H9 (cell line): Measurements from ENCODE around the gene OR2K2. TPM values are rescaled to one million over a fixed set of nuclear protein-coding genes. Genes with fewer than 3 reads are reported as not detected.

Experiments
- DNase-seq: peaks from one replicate; pipeline ENCODE4 v3.0.0-alpha.2; 2017
- H2AFZ ChIP-seq: one replicate; pipeline ENCODE4 v1.6.1; 2013; ENCODE audit warnings: mild to moderate bottlenecking, low read length, control low read depth, moderate library complexity
- H2AK5ac ChIP-seq: 2 replicates; pipeline ENCODE4 v1.6.1; 2013; ENCODE audit warnings: low read length, control low read depth, mixed read lengths; ENCODE audit not compliant: insufficient read length
- H2BK120ac ChIP-seq: one replicate; pipeline ENCODE4 v1.6.1; 2013; ENCODE audit warnings: low read depth, mild to moderate bottlenecking, low read length, control low read depth, inconsistent platforms; ENCODE audit not compliant: poor library complexity, severe bottlenecking
- H2BK12ac ChIP-seq: 2 replicates; pipeline ENCODE4 v1.6.1; 2013; ENCODE audit warnings: low read length, control low read depth, mixed read lengths, low read depth; ENCODE audit not compliant: insufficient read length
- H2BK15ac ChIP-seq: 2 replicates; pipeline ENCODE4 v1.6.1; 2013; ENCODE audit warnings: low read depth, low read length, control low read depth
- H2BK20ac ChIP-seq: one replicate; pipeline ENCODE4 v1.6.1; 2013; ENCODE audit warnings: low read depth, mild to moderate bottlenecking, low read length, control low read depth, inconsistent platforms; ENCODE audit not compliant: poor library complexity, severe bottlenecking
- H2BK5ac ChIP-seq: 2 replicates; pipeline ENCODE4 v1.6.1; 2013; ENCODE audit warnings: low read length, control low read depth, mixed read lengths; ENCODE audit not compliant: insufficient read length
- H3K14ac ChIP-seq: 2 replicates; pipeline ENCODE4 v1.6.1; 2013; ENCODE audit warnings: low read length, control low read depth; ENCODE audit not compliant: insufficient read depth
- H3K18ac ChIP-seq: 2 replicates; pipeline ENCODE4 v1.6.1; 2013; ENCODE audit warnings: low read depth, mild to moderate bottlenecking, mixed read lengths, low read length, control low read depth; ENCODE audit not compliant: insufficient read length
- H3K23ac ChIP-seq: 2 replicates; pipeline ENCODE4 v1.6.1; 2013; ENCODE audit warnings: low read length, control low read depth, mixed read lengths, low read depth; ENCODE audit not compliant: insufficient read length
- H3K23me2 ChIP-seq: 2 replicates; pipeline ENCODE4 v1.6.1; 2013; ENCODE audit warnings: low read depth, mild to moderate bottlenecking, mixed read lengths, low read length, control low read depth; ENCODE audit not compliant: insufficient read length, poor library complexity, severe bottlenecking
- H3K27ac ChIP-seq: 2 replicates; pipeline ENCODE4 v1.5.1; 2013; ENCODE audit warnings: low read length, control low read depth, mixed read lengths, low read depth; ENCODE audit not compliant: insufficient read length
- H3K27me3 ChIP-seq: 2 replicates; pipeline ENCODE4 v1.6.1; 2013; ENCODE audit warnings: low read length, control low read depth, inconsistent platforms; ENCODE audit not compliant: insufficient read depth
- H3K4ac ChIP-seq: 2 replicates; pipeline ENCODE4 v1.6.1; 2013; ENCODE audit warnings: low read depth, mild to moderate bottlenecking, control low read depth, inconsistent platforms, low read length, moderate library complexity
- H3K4me1 ChIP-seq: 2 replicates; pipeline ENCODE4 v1.6.1; 2013; ENCODE audit warnings: low read length, control low read depth, inconsistent platforms; ENCODE audit not compliant: insufficient read depth
- H3K4me2 ChIP-seq: 2 replicates; pipeline ENCODE4 v1.6.1; 2013; ENCODE audit warnings: low read length, control low read depth, mixed read lengths; ENCODE audit not compliant: insufficient read length, insufficient read depth
- H3K56ac ChIP-seq: 2 replicates; pipeline ENCODE4 v1.6.1; 2013; ENCODE audit warnings: low read depth, mild to moderate bottlenecking, mixed read lengths, low read length, control low read depth; ENCODE audit not compliant: insufficient read length
- H3K79me1 ChIP-seq: 2 replicates; pipeline ENCODE4 v1.6.1; 2013; ENCODE audit warnings: low read depth, mild to moderate bottlenecking, moderate library complexity, low read length, control low read depth, inconsistent platforms; ENCODE audit not compliant: insufficient read depth, poor library complexity, severe bottlenecking
- H3K79me2 ChIP-seq: 2 replicates; pipeline ENCODE4 v1.6.1; 2013; ENCODE audit warnings: low read length, control low read depth, inconsistent platforms; ENCODE audit not compliant: insufficient read depth
- H3K9ac ChIP-seq: 2 replicates; pipeline ENCODE4 v1.6.1; 2013; ENCODE audit warnings: low read length, control low read depth, mixed read lengths; ENCODE audit not compliant: insufficient read length; ENCODE audit errors: extremely low read depth
- H3K9me3 ChIP-seq: one replicate; pipeline ENCODE4 v1.6.1; 2013; ENCODE audit warnings: low read depth, low read length, inconsistent platforms; ENCODE audit not compliant: control insufficient read depth
- H3T11ph ChIP-seq: one replicate; pipeline ENCODE4 v1.6.1; 2013; ENCODE audit warnings: mild to moderate bottlenecking, low read length, control low read depth, inconsistent platforms
- H4K20me1 ChIP-seq: one replicate; pipeline ENCODE4 v1.6.1; 2013; ENCODE audit not compliant: control insufficient read depth, insufficient read length, insufficient read depth
- H4K5ac ChIP-seq: 2 replicates; pipeline ENCODE4 v1.6.1; 2013; ENCODE audit warnings: low read depth, mild to moderate bottlenecking, mixed read lengths, low read length, control low read depth; ENCODE audit not compliant: insufficient read length
- H4K8ac ChIP-seq: replicated peaks from 2 replicates; pipeline ENCODE4 v1.6.1; 2013; ENCODE audit warnings: low read length, control low read depth, mixed read lengths, low read depth; ENCODE audit not compliant: insufficient read length
- H4K91ac ChIP-seq: 2 replicates; pipeline ENCODE4 v1.6.1; 2013; ENCODE audit warnings: low read depth, mild to moderate bottlenecking, moderate library complexity, mixed read lengths, low read length, control low read depth; ENCODE audit not compliant: insufficient read length
- H3K27ac Mint-ChIP-seq, 3 experiments: 2 replicates in 2 of 3; 3 replicates in 1 of 3; pipeline ENCODE4 v1.8.0; 2020 to 2021; ENCODE audit warnings: mixed read lengths in 3 of 3, mild to moderate bottlenecking in 1 of 3, moderate library complexity in 1 of 3
- H3K27me3 Mint-ChIP-seq: 2 replicates; pipeline ENCODE4 v1.8.0; 2021; ENCODE audit warnings: low read depth, mild to moderate bottlenecking, moderate library complexity, mixed read lengths
- H3K36me3 Mint-ChIP-seq, 3 experiments: 2 replicates in 2 of 3; 3 replicates in 1 of 3; pipeline ENCODE4 v1.8.0; 2020 to 2021; ENCODE audit warnings: low read depth in 3 of 3, mixed read lengths in 3 of 3; ENCODE audit not compliant: insufficient read depth in 1 of 3
- H3K4me1 Mint-ChIP-seq, 2 experiments: 2 replicates each; pipeline ENCODE4 v1.8.0; 2020; ENCODE audit warnings: mixed read lengths in 2 of 2
- H3K4me3 Mint-ChIP-seq, 2 experiments: 2 replicates in 1 of 2; 3 replicates in 1 of 2; pipeline ENCODE4 v1.8.0; 2020 to 2021; ENCODE audit warnings: mild to moderate bottlenecking in 2 of 2, mixed read lengths in 2 of 2, moderate library complexity in 1 of 2
- H3K9me3 Mint-ChIP-seq, 2 experiments: 2 replicates in 1 of 2; 3 replicates in 1 of 2; pipeline ENCODE4 v1.8.0; 2020; ENCODE audit warnings: mild to moderate bottlenecking in 2 of 2, mixed read lengths in 2 of 2, moderate library complexity in 1 of 2
- CTCF ChIP-seq: fragments of 200-600 bp; sonication (generic); conservative IDR thresholded peaks from 3 replicates; pipeline ENCODE4 v1.8.0; 2021; ENCODE audit warnings: antibody characterized with exemption, mild to moderate bottlenecking
- WGBS: extraction: QIAGEN DNeasy Blood & Tissue Kit; methylation state at CpG from one replicate; pipeline ENCODE4 v1.1.7; 2013; ENCODE audit warnings: missing lambda C conversion rate, low lambda C conversion rate, mixed read lengths; ENCODE audit not compliant: insufficient read length; ENCODE audit errors: extremely low coverage; 5-methylcytosine and 5-hydroxymethylcytosine counted together
- total RNA-seq: library from RNA; stranded (reverse); gene quantifications from 2 replicates; pipeline ENCODE4 v1.2.1, GENCODE V29; 2021

The OR2K2 gene
- total RNA-seq, 1 experiment from 2014 or later: not detected

GRCh38 chr9:111366978-111367377 is 37.0 kb upstream of the OR2K2 start:
- H3K27me3 ChIP-seq: no peaks in the 10 kb centered on the region
- Mint-ChIP-seq H3K36me3 (peaks cover 30 to 86% (median 74%) of the 10 kb centered on the region in 3 experiments; a peak in 6 of 7 replicates), H3K27me3 (no peaks in the 10 kb centered on the region), H3K9me3 (no peaks in the 10 kb centered on the region), H3K4me1 (no peaks in the 10 kb centered on the region), H3K4me3 (no peak overlapping the region), H3K27ac (no peak overlapping the region)
- H3K4ac ChIP-seq: no peak overlapping the region
- no peak overlapping the region for H3K4me2 ChIP-seq
- H2BK5ac ChIP-seq: no peak overlapping the region
- no peak overlapping the region for H3K56ac ChIP-seq
- H2AFZ ChIP-seq: no peak overlapping the region
- H2BK15ac ChIP-seq: no peak overlapping the region
- H4K5ac ChIP-seq: no peak overlapping the region
- no peaks in the 10 kb centered on the region for H3K79me1 ChIP-seq
- H3K27ac ChIP-seq: no peak overlapping the region
- no peaks in the 10 kb centered on the region for H3K79me2 ChIP-seq
- no peaks in the 10 kb centered on the region for H3K9me3 ChIP-seq
- no CpG with 5 or more reads among the region's 1 CpG for WGBS
- no peak overlapping the region for H2BK120ac ChIP-seq
- H3K23me2 ChIP-seq: no peaks in the 10 kb centered on the region
- H3K4me1 ChIP-seq: no peaks in the 10 kb centered on the region
- no peak overlapping the region for H3K18ac ChIP-seq
- H2AK5ac ChIP-seq: no peak overlapping the region
- TF ChIP-seq CTCF: no peak
- DNase-seq: no peak
- no peak overlapping the region for H2BK12ac ChIP-seq
- H4K91ac ChIP-seq: no peak overlapping the region
- no peak overlapping the region for H4K8ac ChIP-seq
- no peak overlapping the region for H3T11ph ChIP-seq
- H2BK20ac ChIP-seq: no peak overlapping the region
- no peak overlapping the region for H3K9ac ChIP-seq
- no peak overlapping the region for H3K23ac ChIP-seq
- no peak overlapping the region for H3K14ac ChIP-seq
- H4K20me1 ChIP-seq: no peaks in the 10 kb centered on the region
